HEK293T (cell line): ENCODE measurements around the gene DCAF15.

ENCODE experiments used
- CTCF ChIA-PET: fragments of 350-600 bp; formaldehyde crosslinking; extraction: SDS; loops from one replicate; lab custom pipeline; 2021; ENCODE audit warnings: antibody characterized with exemption, inconsistent platforms; lab: Yijun Ruan, JAX
- POLR2A ChIA-PET: fragments of 350-600 bp; formaldehyde crosslinking; extraction: SDS; loops from one replicate; lab custom pipeline; 2020; ENCODE audit warnings: antibody characterized with exemption, inconsistent platforms; lab: Yijun Ruan, JAX
- DNase-seq: peaks from one replicate; pipeline ENCODE4 v3.0.0; 2012; ENCODE audit warnings: mixed read lengths; ENCODE audit errors: extremely low spot score
- ARNT ChIP-seq: fragments of 450-650 bp; IDR thresholded peaks from 2 replicates; pipeline ENCODE4 v1.6.1; 2017; ENCODE audit warnings: mild to moderate bottlenecking
- BHLHE40 ChIP-seq: fragments of 450-650 bp; IDR thresholded peaks from 2 replicates; pipeline ENCODE4 v1.6.1; 2016; ENCODE audit warnings: mild to moderate bottlenecking, moderate library complexity, borderline replicate concordance
- CTBP1 ChIP-seq: fragments of 450-650 bp; IDR thresholded peaks from 2 replicates; pipeline ENCODE4 v1.6.1; 2016; ENCODE audit warnings: borderline replicate concordance
- ELF4 ChIP-seq: fragments of 450-650 bp; IDR thresholded peaks from 2 replicates; pipeline ENCODE4 v1.6.1; 2017; ENCODE audit warnings: antibody characterized with exemption
- FOXA1 ChIP-seq: fragments of 450-650 bp; IDR thresholded peaks from 2 replicates; pipeline ENCODE4 v1.6.1; 2016; ENCODE audit warnings: mild to moderate bottlenecking
- FOXK2 ChIP-seq: fragments of 450-650 bp; IDR thresholded peaks from 2 replicates; pipeline ENCODE4 v1.6.1; 2016; ENCODE audit warnings: mild to moderate bottlenecking
- FOXM1 ChIP-seq: fragments of 450-650 bp; IDR thresholded peaks from 2 replicates; pipeline ENCODE4 v1.6.1; 2017; ENCODE audit warnings: mild to moderate bottlenecking, borderline replicate concordance
- HDGF ChIP-seq: fragments of 450-650 bp; IDR thresholded peaks from 2 replicates; pipeline ENCODE4 v1.6.1; 2017; ENCODE audit warnings: antibody characterized with exemption, borderline replicate concordance
- L3MBTL2 ChIP-seq: fragments of 450-650 bp; conservative IDR thresholded peaks from 2 replicates; pipeline ENCODE4 v1.6.1; 2016; ENCODE audit warnings: mild to moderate bottlenecking
- LEF1 ChIP-seq: fragments of 450-650 bp; IDR thresholded peaks from 2 replicates; pipeline ENCODE4 v1.6.1; 2017; ENCODE audit warnings: mild to moderate bottlenecking, borderline replicate concordance
- NFRKB ChIP-seq: fragments of 450-650 bp; IDR thresholded peaks from 2 replicates; pipeline ENCODE4 v1.6.1; 2016; ENCODE audit warnings: mild to moderate bottlenecking, moderate library complexity
- SP1 ChIP-seq: fragments of 450-650 bp; IDR thresholded peaks from 2 replicates; pipeline ENCODE4 v1.6.1; 2017
- SUZ12 ChIP-seq: fragments of 450-650 bp; IDR thresholded peaks from 2 replicates; pipeline ENCODE4 v1.6.1; 2016; ENCODE audit warnings: mild to moderate bottlenecking
- TARDBP ChIP-seq: fragments of 450-650 bp; IDR thresholded peaks from 2 replicates; pipeline ENCODE4 v1.6.1; 2016
- ZNF384 ChIP-seq: fragments of 450-650 bp; IDR thresholded peaks from 2 replicates; pipeline ENCODE4 v1.6.1; 2016
- TF ChIP-seq, protein P1 (sequence below): fragments of 450-650 bp; IDR thresholded peaks from 2 replicates; pipeline ENCODE4 v1.6.1; 2016

DCAF15 gene

GRCh38 chr19:13937479-13938300, 14.6 kb upstream of the DCAF15 start:
- ChIA-PET POLR2A (interaction anchor here (1.8 kb wide), 1 partner anchor 15 kb away, joined by 6 read pairs; the partner anchor contains the start of gene DCAF15), CTCF (no interaction called here)
- no peak for TF ChIP-seq BHLHE40
- no peak for TF ChIP-seq FOXK2
- no peak for TF ChIP-seq LEF1
- TF ChIP-seq HDGF, result no peak
- no peak for TF ChIP-seq ARNT
- TF ChIP-seq FOXA1, result no peak
- TF ChIP-seq L3MBTL2, result no peak
- no peak for TF ChIP-seq ELF4
- no peak for DNase-seq

- POLR2A ChIA-PET, result interaction anchor here (1.4 to 1.8 kb wide), 2 partner anchors 14 to 15 kb away, joined by 6 read pairs; partner anchors contain the start of gene DCAF15
- TF ChIP-seq NFRKB (no peak), TARDBP (no peak)
- DNase-seq, result no peak
- CTCF ChIA-PET, result no interaction called here
Measured at GRCh38 chr19:13938301-13939064, 13.8 kb upstream of the DCAF15 start, which contains the start of gene PODNL1. Gene PODNL1 (minus strand): TSS chr19:13938417. CDS start chr19:13938181, 236 bp downstream.

GRCh38 chr19:13942023-13942684, 10.2 kb upstream of the DCAF15 start:
- ChIA-PET CTCF (no interaction called here), POLR2A (no interaction called here)
- TF ChIP-seq SP1 (no peak), FOXK2 (no peak), CTBP1 (no peak), HDGF (no peak), SUZ12 (no peak), FOXM1 (no peak)
- TF ChIP-seq, protein P1, sequence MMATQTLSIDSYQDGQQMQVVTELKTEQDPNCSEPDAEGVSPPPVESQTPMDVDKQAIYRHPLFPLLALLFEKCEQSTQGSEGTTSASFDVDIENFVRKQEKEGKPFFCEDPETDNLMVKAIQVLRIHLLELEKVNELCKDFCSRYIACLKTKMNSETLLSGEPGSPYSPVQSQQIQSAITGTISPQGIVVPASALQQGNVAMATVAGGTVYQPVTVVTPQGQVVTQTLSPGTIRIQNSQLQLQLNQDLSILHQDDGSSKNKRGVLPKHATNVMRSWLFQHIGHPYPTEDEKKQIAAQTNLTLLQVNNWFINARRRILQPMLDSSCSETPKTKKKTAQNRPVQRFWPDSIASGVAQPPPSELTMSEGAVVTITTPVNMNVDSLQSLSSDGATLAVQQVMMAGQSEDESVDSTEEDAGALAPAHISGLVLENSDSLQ, result no peak
- no peak for DNase-seq

DNA sequence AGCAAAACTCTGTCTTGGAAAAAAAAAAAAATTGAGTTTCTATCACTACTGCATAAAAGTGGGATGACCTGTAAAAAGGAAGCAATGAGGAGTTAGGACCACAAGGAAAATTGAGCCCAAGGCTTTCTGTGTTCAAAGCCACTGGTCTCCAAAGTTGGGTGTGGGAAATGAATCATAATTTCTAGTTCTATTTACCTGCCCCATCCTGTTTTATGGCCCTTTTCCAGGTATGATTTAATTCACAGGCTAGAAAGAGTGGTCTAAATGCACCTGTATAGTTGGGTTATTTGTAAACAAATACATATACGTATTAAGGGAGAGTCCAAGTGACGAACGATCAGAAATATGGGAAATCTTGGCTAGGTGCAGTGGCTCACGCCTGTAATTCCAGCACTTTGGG, 5.9 kb upstream of the DCAF15 start:
- TF ChIP-seq SUZ12, result no peak
- TF ChIP-seq, protein P1, result no peak
- no peak for TF ChIP-seq HDGF
- no peak for TF ChIP-seq NFRKB
- TF ChIP-seq ZNF384, result no peak
- no peak for TF ChIP-seq BHLHE40
- TF ChIP-seq FOXK2, result no peak
- TF ChIP-seq L3MBTL2, result no peak
- no peak for TF ChIP-seq CTBP1
- TF ChIP-seq FOXA1, result no peak
- TF ChIP-seq TARDBP, result no peak
- TF ChIP-seq ARNT, result no peak
- TF ChIP-seq FOXM1, result no peak
- no peak for TF ChIP-seq ELF4
- no peak for TF ChIP-seq LEF1
- TF ChIP-seq SP1, result no peak
- ChIA-PET CTCF (no interaction called here), POLR2A (no interaction called here)
- DNase-seq, result no peak

GRCh38 chr19:13951043-13951442, 1.3 kb upstream of the DCAF15 start:
- ChIA-PET CTCF (interaction anchor here (1.2 kb wide), 1 partner anchor 164 kb away, joined by 3 read pairs; no protein-coding TSS in a partner anchor), POLR2A (interaction anchor here (1.2 to 1.6 kb wide), 3 partner anchors 15 to 123 kb away, joined by 3 to 5 read pairs (median 4); no protein-coding TSS in a partner anchor)
- TF ChIP-seq L3MBTL2 (no peak), TARDBP (no peak), CTBP1 (no peak), FOXA1 (no peak), FOXK2 (no peak), ZNF384 (no peak), SUZ12 (no peak), ELF4 (no peak), FOXM1 (no peak), LEF1 (no peak), NFRKB (no peak), SP1 (no peak), HDGF (no peak), ARNT (no peak), BHLHE40 (no peak)
- TF ChIP-seq, protein P1, result no peak
- no peak for DNase-seq
